GM21360 (cell line): ENCODE measurements around the gene MED20.

Source experiments
- ATAC-seq: cut with Tn5 transposase; IDR thresholded peaks from one replicate; pipeline ENCODE4 v1.9.1; 2021; ENCODE audit warnings: mild to moderate bottlenecking, moderate library complexity; ENCODE audit not compliant: unreplicated experiment

MED20 gene

DNA sequence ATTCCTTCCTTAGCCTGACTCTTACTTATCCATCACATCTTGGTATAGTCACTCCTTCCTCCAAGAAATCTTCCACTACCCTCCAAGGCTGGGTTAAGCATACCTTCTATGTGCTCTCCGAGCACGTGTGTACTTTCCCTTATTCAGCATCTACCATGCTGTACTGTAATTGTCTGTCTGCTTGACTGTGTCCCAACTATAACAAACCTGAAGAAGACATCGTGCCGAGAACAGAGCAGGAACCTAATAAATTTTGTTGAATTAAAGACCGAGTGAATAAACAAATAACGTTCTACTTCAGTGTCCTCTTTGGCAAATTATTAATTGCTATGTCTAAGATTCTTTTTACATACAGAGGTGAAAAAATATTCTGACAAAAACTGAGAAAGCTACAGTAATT is 61.6 kb downstream of the MED20 start:
- no peak for ATAC-seq

- no peak for ATAC-seq
Observed at GRCh38 chr6:41858703-41859102, 62.2 kb downstream of the MED20 start.
